Parathyroid adenoma (tissue), 2 donors: ENCODE results near the gene SIM1.

ENCODE experiments used
- H2AFZ ChIP-seq: fragments of 300-600 bp; sonication (generic); one replicate; pipeline ENCODE4 v1.7.0; 2017; ENCODE audit warnings: antibody characterized with exemption, mild to moderate bottlenecking
- H3K27ac ChIP-seq: fragments of 300-600 bp; sonication (generic); one replicate; pipeline ENCODE4 v1.7.0; 2017
- H3K27me3 ChIP-seq: fragments of 300-600 bp; sonication (generic); one replicate; pipeline ENCODE4 v1.7.0; 2017; ENCODE audit warnings: low read length; ENCODE audit not compliant: control insufficient read depth, insufficient read depth
- H3K36me3 ChIP-seq: fragments of 300-600 bp; sonication (generic); one replicate; pipeline ENCODE4 v1.7.0; 2017; ENCODE audit warnings: low read length; ENCODE audit not compliant: control insufficient read depth, insufficient read depth
- H3K4me1 ChIP-seq: fragments of 300-600 bp; sonication (generic); one replicate; pipeline ENCODE4 v1.7.0; 2017; ENCODE audit warnings: control low read depth
- H3K4me2 ChIP-seq: fragments of 300-600 bp; sonication (generic); one replicate; pipeline ENCODE4 v1.7.0; 2017; ENCODE audit warnings: low read length
- H3K4me3 ChIP-seq: fragments of 300-600 bp; sonication (generic); one replicate; pipeline ENCODE4 v1.7.0; 2017; ENCODE audit warnings: low read depth, low read length
- H3K79me2 ChIP-seq: fragments of 300-600 bp; sonication (generic); one replicate; pipeline ENCODE4 v1.7.0; 2017; ENCODE audit warnings: control low read depth
- H3K9ac ChIP-seq: fragments of 300-600 bp; sonication (generic); one replicate; pipeline ENCODE4 v1.7.0; 2017; ENCODE audit warnings: mild to moderate bottlenecking
- H3K9me3 ChIP-seq: fragments of 300-600 bp; sonication (generic); one replicate; pipeline ENCODE4 v1.7.0; 2017; ENCODE audit warnings: low read length; ENCODE audit not compliant: control insufficient read depth
- CTCF ChIP-seq: fragments of 300-600 bp; sonication (generic); IDR thresholded peaks from one replicate; pipeline ENCODE4 v1.7.0; 2017; ENCODE audit warnings: antibody characterized with exemption, mild to moderate bottlenecking
- donor health status: primary hyperparathyroidism.

SIM1 gene

GRCh38 chr6:100430962-100431361 is 33.8 kb downstream of the SIM1 start:
- Histone ChIP-seq H3K4me1 (no peaks in the 10 kb centered on the region), H3K9ac (no peak overlapping the region), H3K4me2 (no peak overlapping the region), H3K4me3 (no peak overlapping the region), H3K36me3 (no peaks in the 10 kb centered on the region), H3K27ac (no peak overlapping the region), H3K79me2 (no peaks in the 10 kb centered on the region), H3K27me3 (no peaks in the 10 kb centered on the region), H3K9me3 (no peaks in the 10 kb centered on the region), H2AFZ (no peak overlapping the region)
- TF ChIP-seq CTCF: no peak

DNA sequence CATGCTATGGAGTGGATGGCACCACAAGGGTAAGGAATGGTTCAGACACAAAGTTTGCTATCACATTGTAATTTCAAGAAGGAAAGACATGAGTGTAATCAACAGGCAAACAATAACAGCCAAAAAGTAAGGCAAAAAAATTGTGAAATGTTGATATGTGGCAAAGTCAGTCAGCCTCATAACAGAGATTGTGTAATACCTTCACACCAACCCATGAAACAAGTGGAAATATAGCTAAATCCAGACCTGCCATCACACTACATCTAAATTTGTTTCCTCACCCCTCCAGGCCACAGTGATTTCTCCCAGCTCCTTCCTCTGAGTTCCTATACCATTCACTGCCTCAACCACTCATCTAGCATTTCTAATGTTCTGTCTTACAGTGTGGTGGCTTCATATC is 37.3 kb downstream of the SIM1 start:
- no peak overlapping the region for H2AFZ ChIP-seq
- no peak for TF ChIP-seq CTCF
- no peaks in the 10 kb centered on the region for H3K4me1 ChIP-seq
- H3K79me2 ChIP-seq: no peaks in the 10 kb centered on the region
- H3K9ac ChIP-seq: no peak overlapping the region
- H3K9me3 ChIP-seq: no peaks in the 10 kb centered on the region
- no peaks in the 10 kb centered on the region for H3K36me3 ChIP-seq
- H3K27ac ChIP-seq: no peak overlapping the region
- no peak overlapping the region for H3K4me3 ChIP-seq
- no peaks in the 10 kb centered on the region for H3K27me3 ChIP-seq
- no peak overlapping the region for H3K4me2 ChIP-seq

DNA sequence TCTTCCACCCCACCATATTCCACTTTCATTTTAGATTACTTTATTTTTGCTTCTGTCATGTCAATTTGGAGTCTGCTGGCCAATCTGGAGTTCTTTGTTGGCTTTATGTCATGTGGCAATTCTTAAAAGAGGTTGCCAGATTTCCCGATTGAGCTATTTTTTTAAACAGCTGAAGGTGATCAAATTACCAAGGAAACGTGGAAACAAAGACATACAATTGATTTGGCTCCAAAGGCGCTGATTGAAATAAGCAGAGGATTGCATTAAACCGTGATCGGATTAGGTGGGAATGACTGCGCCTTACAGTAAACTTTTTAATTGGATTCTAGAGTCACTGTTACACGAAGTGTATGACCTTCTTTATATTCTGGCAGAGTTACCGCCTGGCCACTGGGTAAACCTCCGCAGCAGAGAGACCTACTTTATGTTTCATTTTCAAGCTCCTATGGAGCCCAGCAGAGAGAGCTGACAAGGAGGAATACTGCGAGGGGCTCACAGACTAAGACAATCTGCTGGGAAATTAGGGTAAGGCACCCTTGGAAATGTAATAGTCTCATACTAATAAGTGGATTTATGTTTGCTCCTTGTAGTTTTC is 37.9 kb downstream of the SIM1 start:
- no peaks in the 10 kb centered on the region for H3K36me3 ChIP-seq
- H3K4me2 ChIP-seq: no peak overlapping the region
- no peaks in the 10 kb centered on the region for H3K9me3 ChIP-seq
- no peak overlapping the region for H3K9ac ChIP-seq
- H3K79me2 ChIP-seq: no peaks in the 10 kb centered on the region
- no peaks in the 10 kb centered on the region for H3K27me3 ChIP-seq
- H2AFZ ChIP-seq: no peak overlapping the region
- H3K4me1 ChIP-seq: no peaks in the 10 kb centered on the region
- H3K4me3 ChIP-seq: no peak overlapping the region
- no peak overlapping the region for H3K27ac ChIP-seq
- no peak for TF ChIP-seq CTCF

DNA sequence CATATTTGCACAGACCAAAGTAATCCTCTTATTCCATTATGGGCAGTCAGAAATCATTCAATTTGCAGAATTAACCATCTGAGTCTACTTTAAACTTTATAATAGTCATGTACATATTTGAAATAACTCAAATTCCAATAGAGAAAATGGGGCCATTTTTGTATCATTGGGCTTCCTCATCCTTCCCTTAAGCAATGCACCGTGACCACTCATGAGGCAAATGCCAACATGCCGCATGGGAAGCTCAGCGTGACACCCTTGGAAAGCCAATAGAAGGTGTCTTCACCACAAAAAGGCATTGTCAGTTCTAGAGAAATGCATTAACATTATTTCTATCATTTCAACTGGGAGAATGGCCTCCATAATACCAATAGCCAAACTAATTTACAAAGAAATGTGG is 38.5 kb downstream of the SIM1 start:
- no peak overlapping the region for H3K27ac ChIP-seq
- no peak overlapping the region for H2AFZ ChIP-seq
- H3K9me3 ChIP-seq: no peaks in the 10 kb centered on the region
- H3K79me2 ChIP-seq: no peaks in the 10 kb centered on the region
- no peak overlapping the region for H3K4me3 ChIP-seq
- H3K27me3 ChIP-seq: no peaks in the 10 kb centered on the region
- no peaks in the 10 kb centered on the region for H3K36me3 ChIP-seq
- TF ChIP-seq CTCF: no peak
- H3K9ac ChIP-seq: no peak overlapping the region
- H3K4me2 ChIP-seq: no peak overlapping the region
- H3K4me1 ChIP-seq: no peaks in the 10 kb centered on the region

DNA sequence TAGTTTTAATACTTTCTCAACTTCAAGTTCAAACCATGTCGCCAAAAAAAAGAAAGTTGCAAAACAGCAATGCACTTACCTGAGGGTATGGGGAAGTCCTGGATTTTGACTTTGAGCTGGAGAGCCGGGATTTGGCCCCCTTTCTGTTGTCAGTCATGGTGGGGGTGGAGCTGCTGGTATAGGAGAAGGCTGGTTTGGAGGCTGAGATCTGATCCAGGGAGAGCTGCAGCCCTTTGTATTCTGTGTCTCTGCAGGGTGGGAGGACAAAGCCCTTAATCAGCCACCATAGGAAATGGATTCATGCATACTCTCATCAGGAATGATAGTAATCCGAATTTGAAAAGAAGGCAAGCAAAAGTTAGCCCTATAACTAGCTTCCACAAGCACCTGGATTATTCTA is 44.0 kb downstream of the SIM1 start:
- Histone ChIP-seq H3K4me1 (no peaks in the 10 kb centered on the region), H3K9ac (no peak overlapping the region), H3K4me2 (no peak overlapping the region), H3K36me3 (no peaks in the 10 kb centered on the region), H2AFZ (no peak overlapping the region), H3K27ac (no peak overlapping the region), H3K4me3 (no peak overlapping the region), H3K9me3 (no peaks in the 10 kb centered on the region), H3K79me2 (no peaks in the 10 kb centered on the region), H3K27me3 (no peaks in the 10 kb centered on the region)
- TF ChIP-seq CTCF: no peak
